GM19463 (cell line): ENCODE data around the gene CD300LF.

Source experiments
- ATAC-seq: cut with Tn5 transposase; IDR thresholded peaks from one replicate; pipeline ENCODE4 v1.9.1; 2021; ENCODE audit warnings: mild to moderate bottlenecking, moderate library complexity; ENCODE audit not compliant: unreplicated experiment

CD300LF gene

DNA sequence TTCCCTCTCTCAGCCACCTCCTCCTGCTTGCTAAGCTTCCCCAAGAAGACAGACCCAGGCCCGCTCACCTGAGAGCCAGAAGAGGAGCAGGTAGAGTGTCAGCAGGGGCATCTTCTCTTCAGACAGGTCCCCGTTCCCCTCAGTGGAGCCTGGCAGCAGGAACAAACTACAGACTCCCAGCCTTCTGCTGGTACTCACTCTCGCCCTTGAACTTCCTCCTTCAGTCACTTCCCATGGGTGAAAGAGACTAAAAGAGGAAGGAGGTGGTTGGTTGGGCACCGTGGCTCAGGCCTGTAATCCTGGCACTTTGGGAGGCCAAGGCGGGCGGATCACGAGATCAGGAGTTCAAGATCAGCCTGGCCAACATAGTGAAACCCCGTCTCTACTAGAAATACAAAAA is at the start of gene CD300LF:
CD300LF (minus strand) TSS at position 168 of the 400 bp plus-strand sequence; CDS start at position 111, 57 bp downstream.
- no peak for ATAC-seq

DNA sequence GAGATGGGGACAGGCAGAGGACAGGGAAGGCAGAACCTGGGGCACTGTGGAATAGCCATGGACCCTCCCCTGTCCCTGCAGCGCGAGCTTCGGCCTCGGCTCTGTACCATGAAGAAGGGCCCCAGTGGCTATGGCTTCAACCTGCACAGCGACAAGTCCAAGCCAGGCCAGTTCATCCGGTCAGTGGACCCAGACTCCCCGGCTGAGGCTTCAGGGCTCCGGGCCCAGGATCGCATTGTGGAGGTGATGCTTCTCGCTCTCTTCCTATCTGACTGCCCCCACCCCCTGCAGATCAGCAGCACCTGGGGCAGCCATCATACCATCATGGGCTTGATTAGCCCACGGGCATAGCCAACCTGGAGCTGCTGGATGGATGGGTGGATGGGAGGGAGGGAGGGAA is 49.2 kb upstream of the CD300LF start:
- no peak for ATAC-seq

DNA sequence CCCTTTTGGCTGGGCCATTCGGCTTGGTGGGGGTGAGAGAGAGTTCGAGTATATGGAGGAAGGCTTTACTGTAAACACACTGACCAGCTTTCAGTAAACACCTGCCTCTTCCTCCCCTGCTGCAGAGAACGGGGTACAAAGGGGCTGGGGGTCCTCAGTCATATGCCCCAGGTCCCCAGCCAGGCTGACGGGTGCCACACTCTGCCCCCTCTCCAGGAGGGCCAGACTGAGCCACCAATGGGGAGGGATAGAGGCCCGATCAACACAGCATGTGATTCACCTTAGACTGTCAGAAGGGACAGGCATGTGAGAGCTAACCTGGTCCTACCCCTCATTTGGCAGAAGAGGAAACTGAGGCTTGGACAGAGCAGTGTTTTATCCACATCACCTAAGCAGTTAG is 48.7 kb upstream of the CD300LF start:
- no peak for ATAC-seq

DNA sequence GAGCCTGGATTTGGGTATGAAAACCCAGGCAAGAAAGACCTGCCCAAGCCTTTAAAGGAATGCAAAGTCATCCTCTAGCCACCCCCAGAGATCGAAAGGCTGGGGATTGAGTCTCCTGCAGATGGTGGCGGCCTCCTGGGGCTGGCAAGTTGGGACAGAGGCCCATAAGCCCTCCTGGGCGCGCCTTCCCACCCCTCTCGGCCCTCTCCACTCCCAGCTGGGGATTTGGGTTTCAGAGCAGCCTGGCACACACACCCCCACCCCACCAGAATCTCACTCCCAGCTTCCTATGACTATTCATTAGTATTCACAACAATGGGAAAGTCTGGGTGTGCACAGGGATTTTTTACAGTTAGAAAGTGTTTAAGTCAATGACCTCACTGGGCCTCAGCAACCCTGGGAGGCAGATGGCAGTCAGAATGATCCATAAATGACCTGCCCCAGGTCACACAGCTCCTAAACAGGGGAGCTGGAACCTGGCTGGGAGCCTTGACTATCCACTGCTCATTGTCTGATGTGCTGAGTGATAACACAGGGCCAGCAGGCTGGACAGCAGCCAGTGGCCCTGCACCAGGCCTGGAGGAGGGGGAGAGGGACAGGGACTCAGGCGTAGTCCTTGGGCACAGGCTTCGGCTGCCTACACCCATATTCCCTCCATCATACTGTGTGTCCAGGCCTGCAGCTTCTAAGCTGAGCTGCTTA is 47.8 kb upstream of the CD300LF start:
- no peak for ATAC-seq

DNA sequence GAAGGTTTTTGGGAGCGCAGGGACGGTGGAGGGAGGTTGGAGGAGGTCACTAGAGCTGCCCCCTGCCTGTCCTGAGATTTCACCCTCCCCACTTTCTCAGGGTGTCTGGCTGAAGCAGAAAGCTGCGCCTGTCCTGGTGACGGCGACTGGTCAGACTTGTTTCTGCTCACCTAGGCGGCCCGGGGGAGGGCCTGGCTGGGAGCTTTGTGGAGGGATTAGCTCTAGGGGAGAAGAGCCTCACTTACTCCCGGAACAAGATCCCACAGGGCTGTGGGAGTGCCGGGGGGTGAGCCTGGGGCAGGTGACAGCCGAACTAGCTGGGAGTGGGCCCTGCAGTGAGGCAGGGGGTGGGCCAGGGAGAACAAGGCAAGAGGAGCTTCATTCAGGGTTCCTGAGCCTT is 47.2 kb upstream of the CD300LF start:
- ATAC-seq = no peak

DNA sequence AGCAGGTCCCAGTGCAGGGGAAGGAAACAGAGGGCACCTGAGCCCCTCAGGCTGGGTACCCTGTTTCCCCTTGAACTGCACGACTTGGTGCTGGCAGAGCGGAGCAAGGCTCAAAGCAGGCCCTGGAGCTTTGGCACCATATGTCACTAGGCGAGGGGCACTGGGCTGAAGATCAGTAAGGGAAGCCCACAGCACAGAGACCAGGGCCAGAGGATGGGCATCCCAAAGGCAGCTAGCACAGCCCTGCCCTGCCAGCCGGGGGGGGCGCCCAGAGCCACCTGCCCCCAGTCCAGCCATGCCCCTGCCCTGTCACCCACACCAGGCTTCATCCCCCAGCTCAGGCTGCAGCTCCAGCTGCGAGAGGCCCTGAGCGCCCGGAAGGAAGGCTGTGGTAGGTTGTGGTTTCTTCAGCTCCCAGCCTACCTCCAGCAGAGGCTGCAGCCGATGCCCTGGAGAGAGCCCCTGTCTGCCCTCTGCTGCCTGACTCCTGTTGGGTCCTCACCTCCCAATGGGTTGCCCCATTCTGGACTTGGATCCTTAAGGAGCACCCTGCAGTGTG is 46.6 kb upstream of the CD300LF start:
- ATAC-seq = peak; percentile 87

DNA sequence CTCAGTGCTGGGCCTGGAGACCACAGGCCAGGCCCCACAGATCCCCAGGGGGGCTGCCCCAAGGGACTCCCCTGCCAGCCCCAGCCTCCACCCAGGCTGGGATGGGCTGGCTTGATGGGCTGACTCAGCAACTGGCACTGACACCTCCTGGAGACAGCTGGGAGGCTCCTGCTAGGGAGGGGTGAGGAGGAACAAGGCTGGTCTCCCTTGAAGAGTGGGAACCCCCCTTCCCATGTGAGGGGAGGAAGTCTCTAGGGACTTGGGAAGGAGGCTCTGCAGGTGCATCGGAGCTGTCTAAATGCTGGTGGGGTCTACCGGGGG is 46.1 kb upstream of the CD300LF start:
- ATAC-seq = no peak

DNA sequence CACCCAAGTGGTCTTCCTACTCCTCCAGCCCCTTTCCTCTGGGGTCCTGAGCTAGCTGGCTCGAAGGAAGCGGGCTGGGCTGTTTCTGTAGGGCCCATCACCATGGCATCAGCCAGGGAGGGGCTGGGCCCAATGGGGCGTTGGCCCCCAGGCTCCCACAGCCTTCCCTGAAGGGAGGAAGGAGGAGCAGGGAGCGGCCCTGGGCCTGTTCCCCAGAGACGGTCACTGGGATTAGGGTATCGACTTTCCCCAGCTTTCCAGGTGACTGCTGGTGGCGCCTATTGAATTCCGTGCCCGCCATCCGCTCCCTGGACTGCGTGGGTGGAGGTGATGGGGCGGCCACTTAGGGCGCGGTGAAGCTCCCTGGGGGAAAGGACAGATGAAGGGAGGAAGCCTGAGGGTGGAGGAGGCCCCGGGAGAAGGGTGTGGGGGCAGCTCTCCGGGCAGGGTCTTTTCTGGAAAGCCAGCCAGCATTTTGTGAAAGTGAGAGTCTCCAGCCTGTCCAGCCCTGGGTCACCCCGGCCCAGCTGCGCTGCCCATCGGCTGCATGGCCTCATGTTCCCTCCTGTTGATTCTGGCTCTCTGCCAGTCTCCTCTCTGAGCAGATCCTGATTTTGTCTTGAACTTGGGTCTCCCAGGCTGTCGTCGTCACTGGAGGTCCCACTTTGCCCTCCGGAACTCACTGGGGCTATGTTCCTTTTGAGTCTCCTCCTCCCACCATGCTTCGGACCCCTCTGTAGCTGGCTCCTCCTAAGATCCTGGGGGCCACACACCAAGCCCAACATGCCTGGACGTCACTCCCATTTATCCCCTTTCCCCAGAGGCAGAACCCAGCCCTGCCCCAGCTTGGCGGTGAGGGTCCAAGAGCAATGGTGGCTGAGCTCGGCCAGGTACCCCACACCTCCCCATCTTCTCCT is 45.5 kb upstream of the CD300LF start:
- no peak for ATAC-seq

DNA sequence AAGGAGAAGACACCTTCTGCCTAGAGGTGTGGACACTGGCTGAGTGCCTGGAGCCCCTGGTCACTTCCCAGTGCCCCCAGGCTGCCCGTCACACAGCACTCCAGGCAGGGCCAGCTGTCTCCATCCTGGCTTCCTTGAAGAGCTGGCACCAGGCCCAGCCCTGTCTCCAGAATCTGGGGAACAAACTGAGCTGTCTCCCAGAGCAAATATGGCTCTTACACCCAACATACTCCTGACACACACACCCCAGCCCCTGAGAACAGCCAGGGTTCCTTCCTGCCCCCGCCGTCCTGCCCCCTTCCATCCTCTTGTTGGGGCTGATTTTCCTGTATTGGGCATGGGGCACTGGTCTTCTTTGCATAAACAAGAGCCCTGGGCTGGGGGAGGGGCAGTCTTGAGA is 44.8 kb upstream of the CD300LF start:
- no peak for ATAC-seq

DNA sequence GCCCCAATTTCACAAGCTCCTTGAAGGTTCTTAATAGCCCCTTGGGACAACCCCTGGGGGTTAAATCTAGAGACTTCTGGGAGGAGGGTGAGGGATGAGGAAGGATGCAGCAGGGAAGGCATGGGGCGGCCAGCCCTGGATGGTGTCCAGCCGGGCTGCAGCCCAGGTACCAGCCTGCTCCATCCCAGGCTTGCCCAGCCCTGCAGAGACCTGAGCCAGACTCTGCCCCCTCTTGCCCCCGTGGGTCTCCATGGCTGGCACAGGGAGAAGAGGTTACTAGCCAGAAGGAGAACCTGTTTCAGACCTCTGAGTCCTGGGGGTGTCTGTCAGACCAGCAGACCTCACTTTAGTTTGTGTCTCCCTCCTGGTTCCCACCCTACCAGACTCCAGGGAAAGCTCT is 44.2 kb upstream of the CD300LF start:
- no peak for ATAC-seq

DNA sequence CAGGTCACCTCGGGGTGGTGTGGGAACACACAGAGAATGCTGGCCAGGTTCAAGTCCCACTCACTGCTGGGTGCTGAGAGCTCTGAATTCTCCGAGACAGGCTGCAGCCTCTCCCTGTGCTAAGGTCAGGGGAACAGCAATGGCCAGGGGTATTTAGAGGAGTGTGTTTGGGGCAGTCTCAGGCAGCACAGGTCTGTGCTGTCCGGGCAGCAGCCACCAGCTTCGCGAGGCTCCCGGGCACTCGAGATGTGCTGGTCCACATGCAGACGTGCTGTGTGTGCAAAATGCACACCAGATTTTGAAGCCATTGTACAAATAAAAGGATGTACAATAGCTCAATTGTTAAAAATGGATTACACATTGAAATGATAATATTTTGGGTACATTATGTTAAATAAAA is 42.8 kb upstream of the CD300LF start:
- no peak for ATAC-seq

DNA sequence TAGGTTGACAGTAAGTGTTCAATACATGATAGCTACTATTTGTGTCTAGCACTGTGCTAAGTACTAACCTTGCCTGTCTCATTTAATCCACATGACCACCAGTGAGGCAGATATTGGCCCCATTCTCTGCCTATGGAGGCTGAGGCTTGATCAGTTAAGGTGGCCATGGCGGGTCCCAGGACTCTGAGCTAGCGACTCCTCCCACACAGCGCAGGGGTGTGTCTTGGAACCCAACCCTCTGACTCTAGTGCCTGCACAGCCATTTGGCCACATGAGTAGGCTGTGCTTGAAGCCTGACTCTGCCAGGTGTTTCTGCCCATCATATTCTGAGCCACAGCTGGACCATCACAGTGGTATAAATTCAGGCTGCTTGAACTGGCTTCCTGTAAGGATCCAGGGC is 42.1 kb upstream of the CD300LF start:
- ATAC-seq = no peak

DNA sequence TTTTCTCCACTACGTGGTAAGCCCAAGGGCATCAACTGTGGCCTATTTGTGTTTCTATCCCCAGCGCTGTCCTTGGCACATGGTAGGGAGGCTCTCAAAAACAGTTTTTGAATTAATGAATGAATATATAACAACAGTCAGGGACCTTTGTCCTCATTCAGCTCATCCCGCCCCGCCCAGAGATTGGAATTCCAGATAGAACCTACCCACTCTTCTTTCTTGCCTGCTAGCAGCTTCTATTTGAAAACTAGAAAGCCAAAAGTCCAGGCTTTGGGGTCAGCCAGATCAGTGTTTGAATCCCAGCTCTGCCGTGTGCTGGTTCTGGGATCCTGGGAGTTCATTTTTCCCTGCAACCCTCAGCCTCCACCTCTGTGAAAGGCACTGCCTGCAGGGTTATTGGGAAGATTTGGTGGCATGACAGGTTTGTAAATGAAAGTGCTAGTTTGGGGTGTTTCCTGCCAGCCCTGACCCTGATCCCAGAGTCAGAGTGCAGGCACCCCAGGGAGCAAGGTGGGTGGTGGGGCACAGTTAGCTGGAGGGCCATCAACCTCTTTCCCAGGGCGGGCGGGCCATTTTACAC is 40.2 kb upstream of the CD300LF start:
- ATAC-seq = no peak

DNA sequence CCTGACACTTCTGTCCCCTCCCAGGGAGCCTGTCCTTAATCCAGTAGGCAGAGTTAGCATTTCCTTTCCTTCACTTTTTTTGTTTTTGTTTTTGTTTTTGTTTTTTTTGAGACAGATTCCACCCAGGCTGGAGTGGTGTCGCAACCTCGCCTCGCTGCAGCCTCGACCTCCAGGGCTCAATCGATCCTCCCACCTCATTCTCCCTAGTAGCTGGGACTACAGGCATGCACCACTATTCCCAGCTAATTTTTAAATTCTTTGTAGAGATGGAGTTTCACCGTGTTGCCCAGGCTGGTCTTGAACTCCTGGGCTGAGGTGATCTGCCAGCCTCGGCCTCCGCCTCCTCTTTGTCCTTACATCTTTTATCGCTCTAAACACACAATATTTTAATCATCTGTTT is 39.7 kb upstream of the CD300LF start:
- no peak for ATAC-seq

DNA sequence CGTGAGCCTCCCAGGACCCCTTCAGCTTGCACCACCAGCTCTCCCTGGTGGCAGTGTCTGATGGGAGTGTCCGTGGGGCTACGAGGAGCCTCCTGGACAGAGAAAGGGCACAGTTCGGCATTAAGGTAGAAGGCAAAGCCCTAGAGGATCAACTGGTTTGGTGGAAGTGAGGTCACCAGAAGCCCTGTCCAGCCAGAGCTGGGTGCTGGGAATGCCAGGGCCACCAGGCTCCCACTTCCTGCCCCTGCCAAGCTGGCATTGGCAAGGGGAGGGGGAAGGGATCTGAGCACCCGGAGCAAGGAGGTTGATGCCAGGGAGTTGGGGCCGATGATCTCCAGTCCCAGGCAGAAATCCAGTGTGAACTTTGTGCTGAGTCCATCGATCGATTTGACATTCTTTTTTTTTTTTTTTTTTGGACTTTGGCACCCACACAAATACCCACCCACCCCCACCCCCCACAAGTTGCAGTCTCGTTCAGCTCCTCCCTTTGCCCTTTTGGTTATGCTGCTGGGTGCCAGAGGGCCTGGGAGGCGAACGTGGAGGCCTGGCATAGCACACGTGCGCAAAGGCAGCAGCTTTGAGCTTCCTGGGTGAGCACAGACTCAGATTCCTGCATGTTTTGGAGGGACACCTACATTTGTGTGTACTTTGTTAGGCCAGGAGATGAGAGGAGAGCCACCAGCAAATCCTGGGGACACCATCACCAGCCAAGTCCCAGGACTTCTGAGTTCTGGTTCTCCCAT is 37.8 kb upstream of the CD300LF start:
- no peak for ATAC-seq

DNA sequence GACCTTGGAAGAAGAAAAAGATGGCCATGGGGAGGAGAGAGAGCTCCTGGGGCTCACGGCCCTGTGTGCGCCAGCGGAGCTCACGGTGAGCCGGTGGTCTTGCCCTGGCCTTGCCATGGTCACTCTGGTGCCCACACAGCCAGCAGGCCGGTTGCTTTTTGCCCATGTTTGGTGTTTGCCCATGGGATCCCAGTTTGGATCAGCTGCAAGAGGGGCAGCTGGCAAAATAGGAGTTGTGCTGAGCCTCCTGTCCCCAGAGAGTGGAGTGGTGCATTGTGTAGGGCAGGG is 37.3 kb upstream of the CD300LF start:
- no peak for ATAC-seq

DNA sequence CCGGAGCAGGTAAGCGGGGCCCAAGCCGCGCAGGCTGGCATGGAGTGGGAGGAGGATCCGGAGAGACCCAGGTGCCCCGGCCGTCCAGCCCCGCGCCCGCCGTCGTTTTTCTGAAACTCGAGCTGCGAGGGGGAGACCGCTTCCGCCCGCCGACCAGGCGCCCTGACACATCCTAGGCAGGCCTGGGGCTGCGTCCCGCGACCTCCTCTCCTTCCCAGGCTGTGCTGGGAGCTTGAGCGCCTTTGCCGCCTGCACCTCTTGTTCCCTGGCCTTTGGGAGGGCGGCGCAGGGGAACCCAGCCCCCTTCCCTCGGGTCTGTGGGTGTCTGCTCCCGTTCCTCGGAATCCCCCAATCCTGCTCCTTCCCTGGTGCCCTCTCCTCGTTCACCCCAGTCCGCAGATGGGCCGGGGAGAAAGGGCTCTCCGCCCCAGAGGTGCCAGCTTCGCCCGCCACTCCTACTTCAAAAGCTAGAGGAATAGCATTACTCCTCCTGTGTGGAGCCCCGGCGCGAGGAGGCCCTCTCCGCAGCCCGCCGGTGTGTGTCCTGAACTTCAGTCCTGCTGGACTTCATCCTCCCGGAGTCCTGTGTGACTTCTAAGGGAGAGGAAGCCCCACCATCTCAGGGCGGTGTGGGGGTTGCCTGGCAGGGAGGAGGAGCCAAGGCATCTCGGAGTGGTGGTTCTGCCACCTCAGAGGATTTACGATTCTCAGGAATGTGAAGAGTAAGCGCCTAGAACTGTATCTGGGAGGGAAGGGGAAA is 36.7 kb upstream of the CD300LF start:
- ATAC-seq = no peak

DNA sequence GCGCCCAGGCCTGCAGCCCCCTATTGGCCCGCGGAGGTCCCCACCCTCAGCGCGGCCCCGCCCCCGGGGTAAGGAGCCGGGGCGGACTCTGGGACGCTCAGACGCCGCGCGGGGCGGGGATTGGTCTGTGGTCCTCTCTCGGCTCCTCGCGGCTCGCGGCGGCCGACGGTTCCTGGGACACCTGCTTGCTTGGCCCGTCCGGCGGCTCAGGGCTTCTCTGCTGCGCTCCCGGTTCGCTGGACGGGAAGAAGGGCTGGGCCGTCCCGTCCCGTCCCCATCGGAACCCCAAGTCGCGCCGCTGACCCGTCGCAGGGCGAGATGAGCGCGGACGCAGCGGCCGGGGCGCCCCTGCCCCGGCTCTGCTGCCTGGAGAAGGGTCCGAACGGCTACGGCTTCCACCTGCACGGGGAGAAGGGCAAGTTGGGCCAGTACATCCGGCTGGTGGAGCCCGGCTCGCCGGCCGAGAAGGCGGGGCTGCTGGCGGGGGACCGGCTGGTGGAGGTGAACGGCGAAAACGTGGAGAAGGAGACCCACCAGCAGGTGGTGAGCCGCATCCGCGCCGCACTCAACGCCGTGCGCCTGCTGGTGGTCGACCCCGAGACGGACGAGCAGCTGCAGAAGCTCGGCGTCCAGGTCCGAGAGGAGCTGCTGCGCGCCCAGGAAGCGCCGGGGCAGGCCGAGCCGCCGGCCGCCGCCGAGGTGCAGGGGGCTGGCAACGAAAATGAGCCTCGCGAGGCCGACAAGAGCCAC is 36.0 kb upstream of the CD300LF start, which contains the start of gene NHERF1:
NHERF1 (plus strand) TSS at position 100 of the 750 bp plus-strand sequence; CDS start at position 319, 219 bp downstream.
- peak; percentile 95 for ATAC-seq

DNA sequence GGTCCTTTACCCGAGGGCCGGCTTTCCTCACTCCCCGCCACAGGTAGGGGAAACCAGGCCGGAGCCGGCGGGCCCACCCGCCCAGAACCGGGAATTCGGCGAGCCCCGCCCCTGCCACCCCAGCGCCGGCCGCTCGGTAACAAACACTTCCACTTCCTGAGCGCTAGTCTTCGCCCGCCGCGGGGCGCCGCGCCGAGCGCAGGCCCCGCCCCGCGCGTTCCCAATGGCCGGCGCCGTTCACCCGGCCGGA is 35.5 kb upstream of the CD300LF start:
- no peak for ATAC-seq

DNA sequence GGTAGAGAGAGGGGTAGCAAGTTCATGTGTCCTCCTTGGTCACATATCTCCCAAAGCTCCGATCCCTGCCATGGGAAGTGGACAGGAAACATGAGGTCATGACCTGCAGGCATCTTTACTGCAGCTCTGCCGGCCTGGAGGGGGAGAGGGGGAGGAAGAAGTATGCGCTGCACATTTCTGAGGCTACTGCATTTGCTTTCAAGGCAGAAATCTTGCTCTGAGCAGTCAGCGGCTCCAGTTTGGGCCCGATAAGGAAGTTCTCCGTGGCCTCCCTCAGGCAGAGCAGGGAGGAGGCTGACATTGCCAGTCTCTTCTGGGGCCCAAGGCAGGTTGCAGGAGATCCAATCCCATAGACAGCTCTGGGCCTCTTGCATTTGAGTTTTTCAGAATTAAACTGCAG is 34.2 kb upstream of the CD300LF start:
- ATAC-seq = no peak
